Upper lobe of right lung (tissue), 1 donor: ENCODE data around the gene GPD1. TPM values are rescaled to one million over a fixed set of nuclear protein-coding genes. Genes with fewer than 3 reads are reported as not detected.

ENCODE experiments used
- ATAC-seq: fragments of 200-7000 bp; cut with Tn5 transposase; one replicate; pipeline ENCODE4 v1.9.1; 2020; ENCODE audit warnings: mild to moderate bottlenecking, moderate library complexity
- DNase-seq: peaks from one replicate; pipeline ENCODE4 v3.0.0-alpha.2; 2020
- H3K27ac ChIP-seq: fragments of 200-600 bp; one replicate; pipeline ENCODE4 v1.8.0; 2022
- H3K27me3 ChIP-seq: fragments of 200-600 bp; one replicate; pipeline ENCODE4 v1.8.0; 2022; ENCODE audit warnings: mild to moderate bottlenecking
- H3K36me3 ChIP-seq: fragments of 200-600 bp; one replicate; pipeline ENCODE4 v1.8.0; 2022
- H3K4me1 ChIP-seq: fragments of 200-600 bp; one replicate; pipeline ENCODE4 v1.8.0; 2022
- H3K4me3 ChIP-seq: fragments of 200-600 bp; one replicate; pipeline ENCODE4 v1.8.0; 2022; ENCODE audit warnings: mild to moderate bottlenecking
- H3K9me3 ChIP-seq: fragments of 200-600 bp; one replicate; pipeline ENCODE4 v1.8.0; 2022
- intact Hi-C: fragments of 100-400 bp; cut with DNase I; formaldehyde crosslinking; loops from one replicate; pipeline ENCODE4 v1.11.0; 2022
- total RNA-seq: library from RNA; stranded (reverse); fragmentation: NEBNext Ultra II Directional; extraction: Animal tissue kit (Norgen Biotek cat#: 25700); gene quantifications from one replicate; pipeline ENCODE4 v1.2.1, GENCODE V29; 2021
- TF ChIP-seq, protein P1 (sequence below): fragments of 200-600 bp; IDR thresholded peaks from one replicate; pipeline ENCODE4 v1.8.0; 2022; ENCODE audit warnings: antibody characterized with exemption
- donor health status: DM: no; HTN: yes; CAD: no; lungs with severe emphysema.

The GPD1 gene
- total RNA-seq, 1 donor from 2014 or later, result 32.9 TPM

- intact Hi-C loops, result no loop called here
- TF ChIP-seq, protein P1, sequence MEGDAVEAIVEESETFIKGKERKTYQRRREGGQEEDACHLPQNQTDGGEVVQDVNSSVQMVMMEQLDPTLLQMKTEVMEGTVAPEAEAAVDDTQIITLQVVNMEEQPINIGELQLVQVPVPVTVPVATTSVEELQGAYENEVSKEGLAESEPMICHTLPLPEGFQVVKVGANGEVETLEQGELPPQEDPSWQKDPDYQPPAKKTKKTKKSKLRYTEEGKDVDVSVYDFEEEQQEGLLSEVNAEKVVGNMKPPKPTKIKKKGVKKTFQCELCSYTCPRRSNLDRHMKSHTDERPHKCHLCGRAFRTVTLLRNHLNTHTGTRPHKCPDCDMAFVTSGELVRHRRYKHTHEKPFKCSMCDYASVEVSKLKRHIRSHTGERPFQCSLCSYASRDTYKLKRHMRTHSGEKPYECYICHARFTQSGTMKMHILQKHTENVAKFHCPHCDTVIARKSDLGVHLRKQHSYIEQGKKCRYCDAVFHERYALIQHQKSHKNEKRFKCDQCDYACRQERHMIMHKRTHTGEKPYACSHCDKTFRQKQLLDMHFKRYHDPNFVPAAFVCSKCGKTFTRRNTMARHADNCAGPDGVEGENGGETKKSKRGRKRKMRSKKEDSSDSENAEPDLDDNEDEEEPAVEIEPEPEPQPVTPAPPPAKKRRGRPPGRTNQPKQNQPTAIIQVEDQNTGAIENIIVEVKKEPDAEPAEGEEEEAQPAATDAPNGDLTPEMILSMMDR, result no peak
- ATAC-seq, result no peak
These were observed 1.7 kb upstream of the GPD1 start for GRCh38 chr12:50102131-50102531.

DNA sequence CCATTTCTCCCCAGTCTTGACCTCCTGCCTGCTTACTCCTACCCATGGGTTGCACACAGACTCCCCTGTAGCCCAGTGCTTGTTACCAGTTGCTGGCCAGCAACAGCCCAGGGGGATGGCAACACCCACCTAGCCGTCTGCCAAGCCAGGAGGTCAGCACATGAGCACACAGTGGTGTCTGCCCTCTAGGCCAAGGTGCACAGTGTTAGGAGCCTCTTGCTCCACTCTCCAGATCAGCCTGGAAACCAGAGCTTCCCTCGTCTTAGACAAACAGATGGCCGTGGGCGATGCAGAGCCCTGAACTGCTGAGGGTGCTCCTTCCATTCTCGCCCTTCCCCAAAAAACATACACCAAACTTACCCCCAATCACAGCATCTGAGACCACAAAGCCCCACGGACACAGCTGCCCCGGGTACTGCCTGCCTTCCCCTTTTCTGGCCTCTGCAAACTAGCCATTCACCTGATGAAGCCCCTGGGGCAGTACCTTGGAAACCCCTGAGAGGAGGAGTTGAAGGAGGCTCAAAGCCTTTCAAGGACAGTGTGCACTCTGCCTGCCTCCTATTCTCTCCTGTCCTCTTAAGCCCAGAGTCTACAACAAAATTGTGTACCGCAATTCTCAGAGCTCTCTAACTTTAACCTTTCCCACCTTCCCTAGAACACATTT is 1.0 kb upstream of the GPD1 start:
- intact Hi-C loops, result no loop called here
- H3K9me3 ChIP-seq, result no peaks in the 10 kb centered on the region
- DNase-seq, result peak; percentile 80

More at GRCh38 chr12:50102131-50102531, 1.7 kb upstream of the GPD1 start:
- no peaks in the 10 kb centered on the region for H3K9me3 ChIP-seq
- H3K4me1 ChIP-seq, result peaks cover 8% of the 10 kb centered on the region
- H3K4me3 ChIP-seq, result no peak overlapping the region
- H3K27ac ChIP-seq, result no peak overlapping the region
- no peak for DNase-seq
- H3K27me3 ChIP-seq, result no peaks in the 10 kb centered on the region
- peaks cover 42% of the 10 kb centered on the region for H3K36me3 ChIP-seq

GRCh38 chr12:50103351-50103750 is 457 bp upstream of the GPD1 start:
- TF ChIP-seq, protein P1, result no peak
- intact Hi-C loops, result no loop called here
- H3K4me3 ChIP-seq, result no peak overlapping the region
- DNase-seq, result no peak
- H3K27ac ChIP-seq, result peak overlapping the region; percentile 33
- H3K4me1 ChIP-seq, result peaks cover 8% of the 10 kb centered on the region
- H3K9me3 ChIP-seq, result no peaks in the 10 kb centered on the region
- H3K27me3 ChIP-seq, result no peaks in the 10 kb centered on the region
- ATAC-seq, result no peak
- peaks cover 30% of the 10 kb centered on the region for H3K36me3 ChIP-seq

More for the DNA sequence above, 1.0 kb upstream of the GPD1 start:
- no peak overlapping the region for H3K27ac ChIP-seq
- TF ChIP-seq, protein P1, result no peak
- ATAC-seq, result peak; percentile 80
- peaks cover 35% of the 10 kb centered on the region for H3K36me3 ChIP-seq
- no peaks in the 10 kb centered on the region for H3K27me3 ChIP-seq
- H3K4me3 ChIP-seq, result no peak overlapping the region
- H3K4me1 ChIP-seq, result peaks cover 8% of the 10 kb centered on the region

GRCh38 chr12:50104417-50105366 is 884 bp downstream of the GPD1 start:
- H3K36me3 ChIP-seq, result peaks cover 16% of the 10 kb centered on the region
- intact Hi-C loops, result no loop called here
- TF ChIP-seq, protein P1, result no peak
- peak; percentile 3 for ATAC-seq
- no peaks in the 10 kb centered on the region for H3K27me3 ChIP-seq
- peak; percentile 64 for DNase-seq
- H3K4me3 ChIP-seq, result peak overlapping the region; percentile 25
- no peaks in the 10 kb centered on the region for H3K9me3 ChIP-seq
- peak overlapping the region; percentile 33 for H3K27ac ChIP-seq
- H3K4me1 ChIP-seq, result peaks cover 10% of the 10 kb centered on the region

DNA sequence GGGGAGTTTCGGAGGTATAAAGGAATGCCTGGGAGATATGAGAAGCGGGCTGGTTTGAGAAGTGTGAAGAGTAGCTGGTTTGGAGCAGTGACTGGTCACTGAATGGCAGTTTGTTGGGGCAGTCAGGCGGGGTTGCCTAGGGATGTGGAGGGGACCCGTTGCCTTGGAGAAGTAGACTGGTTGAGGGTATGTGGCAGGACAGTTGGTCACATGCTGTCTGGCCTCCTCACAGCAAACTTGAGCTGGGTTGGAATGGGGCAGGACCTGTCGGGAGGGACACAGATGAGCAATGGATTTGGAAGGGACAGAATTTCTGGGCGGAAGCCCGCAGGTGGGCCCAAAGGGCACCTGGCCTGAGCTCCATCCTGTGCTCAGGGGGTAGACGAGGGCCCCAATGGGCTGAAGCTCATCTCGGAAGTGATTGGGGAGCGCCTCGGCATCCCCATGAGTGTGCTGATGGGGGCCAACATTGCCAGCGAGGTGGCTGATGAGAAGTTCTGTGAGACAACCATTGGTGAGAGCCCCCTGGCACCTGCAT is 2.2 kb downstream of the GPD1 start:
- no peak overlapping the region for H3K4me3 ChIP-seq

More for the DNA sequence above, 2.2 kb downstream of the GPD1 start:
- intact Hi-C loops, result no loop called here
- ATAC-seq (no peak), DNase-seq (peak; percentile 47)
- H3K27me3 ChIP-seq, result no peaks in the 10 kb centered on the region
- no peak overlapping the region for H3K27ac ChIP-seq
- no peaks in the 10 kb centered on the region for H3K9me3 ChIP-seq
- TF ChIP-seq, protein P1, result no peak
- H3K4me1 ChIP-seq, result peaks cover 23% of the 10 kb centered on the region
- H3K36me3 ChIP-seq, result peaks cover 10% of the 10 kb centered on the region
